Measurements from ENCODE around the gene FOXP1.

DNA sequence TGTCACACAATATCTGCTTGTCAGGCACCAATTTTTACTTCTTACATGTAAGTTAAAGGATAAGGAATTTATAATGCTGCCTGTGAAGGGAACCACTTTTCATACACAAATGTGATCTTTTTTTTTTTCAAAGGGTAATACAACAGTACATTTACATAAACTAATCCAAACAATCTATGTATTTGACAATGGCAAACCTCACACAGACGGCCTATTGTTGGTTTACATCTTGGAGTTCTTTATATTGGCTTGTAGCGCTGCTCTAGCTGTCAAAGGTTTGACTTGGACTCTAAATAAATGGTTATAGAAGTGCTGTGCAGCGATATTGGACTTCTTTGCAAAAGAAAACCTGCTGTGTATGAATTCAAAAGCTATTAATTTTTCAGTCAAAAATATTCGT, 598.0 kb downstream of the FOXP1 start:
- TF ChIP-seq CTCF (conservative IDR thresholded peaks at IDR 0.05 in 1 of 2, IDR thresholded peaks at IDR 0.05 in 1 of 2; ENCODE audit: extremely low read depth in 1 of 2, insufficient read depth in 1 of 2, low read depth in 1 of 2, low read length in 2 of 2) (no peak), EZH2 (IDR thresholded peaks at IDR 0.05; ENCODE audit: borderline replicate concordance, low read length) (no peak)

All from mammary epithelial cell (primary cell).